ENCODE results near the gene GLS. TPM values are rescaled to one million over a fixed set of nuclear protein-coding genes. Genes with fewer than 3 reads are reported as not detected.

GLS gene
- total and polyA plus RNA-seq, 2 of the 13 experiments (the other 11 are each of a cell fraction or from before 2014, with no cell fraction given) = 78.6 to 183 TPM

GRCh38 chr2:190838492-190838910 is 42.1 kb upstream of the GLS start:
- intact Hi-C loops (cut with micrococcal nuclease; ENCODE audit: unreplicated experiment) (no loop called here), in situ Hi-C loops (cut with HindIII; ENCODE audit: extremely low pct_ligation_motif_present, low pct_unique_long_range_greater_than_20kb) (no loop called here)
- no peak for ATAC-seq
- Histone ChIP-seq H3K27me3 (ENCODE audit: control insufficient read depth in 1 of 2, insufficient read depth in 2 of 2, low read length in 2 of 2) (no peaks in the 10 kb centered on the region), H3K9ac (ENCODE audit: insufficient read depth, low read depth, low read length) (no peak overlapping the region), H3K36me3 (replicated peaks in 1 of 2; ENCODE audit: control insufficient read depth in 1 of 2, insufficient read depth in 2 of 2, low read length in 2 of 2) (no peaks in the 10 kb centered on the region), H3K4me1 (ENCODE audit: insufficient read depth, low read length) (peaks cover 23% of the 10 kb centered on the region), H4K20me1 (ENCODE audit: insufficient read depth, low read length) (no peaks in the 10 kb centered on the region), H3K4me3 (replicated peaks in 1 of 3; ENCODE audit: insufficient read depth in 1 of 3, low read depth in 2 of 3, low read length in 3 of 3) (no peak overlapping the region), H3K27ac (ENCODE audit: extremely low read length, insufficient read depth, low read length) (no peak overlapping the region), H2AFZ (ENCODE audit: low read length) (no peak overlapping the region), H3K79me2 (ENCODE audit: insufficient read depth, low read length) (no peaks in the 10 kb centered on the region), H3K9me3 (ENCODE audit: low read length) (no peaks in the 10 kb centered on the region), H3K4me2 (ENCODE audit: low read depth, low read length) (no peak overlapping the region)
- ChIA-PET POLR2A (interaction anchor here (1.0 kb wide), 1 partner anchor 25 kb away, joined by 4 read pairs; no protein-coding TSS in a partner anchor), CTCF (ENCODE audit: low intra/inter-chr PET ratio, low total read pairs) (no interaction called here)
- BruUV-seq (replicated peaks) = no TSS peak
- FAIRE-seq = no peak
- no peak for DNase-seq (ENCODE audit: low spot score)
- 44% methylated on average over 2 of the region's 2 CpGs for WGBS (ENCODE audit: low lambda C conversion rate)
- TF ChIP-seq ZNF543 (CRISPR knock-in tag; IDR thresholded peaks at IDR 0.05) = no peak
- TF ChIP-seq, protein P1, sequence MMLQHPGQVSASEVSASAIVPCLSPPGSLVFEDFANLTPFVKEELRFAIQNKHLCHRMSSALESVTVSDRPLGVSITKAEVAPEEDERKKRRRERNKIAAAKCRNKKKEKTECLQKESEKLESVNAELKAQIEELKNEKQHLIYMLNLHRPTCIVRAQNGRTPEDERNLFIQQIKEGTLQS (CRISPR knock-in tag; IDR thresholded peaks at IDR 0.05) = no peak
- TF ChIP-seq ZNF709 (CRISPR knock-in tag; IDR thresholded peaks at IDR 0.05) = no peak
- no peak for TF ChIP-seq TAF1 (CRISPR knock-in tag; IDR thresholded peaks at IDR 0.05)
- no peak for TF ChIP-seq ELF4 (CRISPR knock-in tag; IDR thresholded peaks at IDR 0.05; ENCODE audit: borderline replicate concordance)
- TF ChIP-seq, protein P2, sequence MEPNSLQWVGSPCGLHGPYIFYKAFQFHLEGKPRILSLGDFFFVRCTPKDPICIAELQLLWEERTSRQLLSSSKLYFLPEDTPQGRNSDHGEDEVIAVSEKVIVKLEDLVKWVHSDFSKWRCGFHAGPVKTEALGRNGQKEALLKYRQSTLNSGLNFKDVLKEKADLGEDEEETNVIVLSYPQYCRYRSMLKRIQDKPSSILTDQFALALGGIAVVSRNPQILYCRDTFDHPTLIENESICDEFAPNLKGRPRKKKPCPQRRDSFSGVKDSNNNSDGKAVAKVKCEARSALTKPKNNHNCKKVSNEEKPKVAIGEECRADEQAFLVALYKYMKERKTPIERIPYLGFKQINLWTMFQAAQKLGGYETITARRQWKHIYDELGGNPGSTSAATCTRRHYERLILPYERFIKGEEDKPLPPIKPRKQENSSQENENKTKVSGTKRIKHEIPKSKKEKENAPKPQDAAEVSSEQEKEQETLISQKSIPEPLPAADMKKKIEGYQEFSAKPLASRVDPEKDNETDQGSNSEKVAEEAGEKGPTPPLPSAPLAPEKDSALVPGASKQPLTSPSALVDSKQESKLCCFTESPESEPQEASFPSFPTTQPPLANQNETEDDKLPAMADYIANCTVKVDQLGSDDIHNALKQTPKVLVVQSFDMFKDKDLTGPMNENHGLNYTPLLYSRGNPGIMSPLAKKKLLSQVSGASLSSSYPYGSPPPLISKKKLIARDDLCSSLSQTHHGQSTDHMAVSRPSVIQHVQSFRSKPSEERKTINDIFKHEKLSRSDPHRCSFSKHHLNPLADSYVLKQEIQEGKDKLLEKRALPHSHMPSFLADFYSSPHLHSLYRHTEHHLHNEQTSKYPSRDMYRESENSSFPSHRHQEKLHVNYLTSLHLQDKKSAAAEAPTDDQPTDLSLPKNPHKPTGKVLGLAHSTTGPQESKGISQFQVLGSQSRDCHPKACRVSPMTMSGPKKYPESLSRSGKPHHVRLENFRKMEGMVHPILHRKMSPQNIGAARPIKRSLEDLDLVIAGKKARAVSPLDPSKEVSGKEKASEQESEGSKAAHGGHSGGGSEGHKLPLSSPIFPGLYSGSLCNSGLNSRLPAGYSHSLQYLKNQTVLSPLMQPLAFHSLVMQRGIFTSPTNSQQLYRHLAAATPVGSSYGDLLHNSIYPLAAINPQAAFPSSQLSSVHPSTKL (CRISPR knock-in tag; IDR thresholded peaks at IDR 0.05) = no peak
- TF ChIP-seq CBX2 (IDR thresholded peaks at IDR 0.05; ENCODE audit: low read depth, low read length) = no peak
- TF ChIP-seq CBX2 (CRISPR knock-in tag; IDR thresholded peaks at IDR 0.05; ENCODE audit: low read depth) = no peak
- no peak for TF ChIP-seq ZNF326 (CRISPR knock-in tag; IDR thresholded peaks at IDR 0.05; ENCODE audit: borderline replicate concordance)
- TF ChIP-seq ZFP37 (CRISPR knock-in tag; IDR thresholded peaks at IDR 0.05; ENCODE audit: borderline replicate concordance) = no peak
- no peak for TF ChIP-seq ZMAT3 (CRISPR knock-in tag; conservative IDR thresholded peaks at IDR 0.05)
- TF ChIP-seq ZBTB2 (CRISPR knock-in tag; IDR thresholded peaks at IDR 0.05; ENCODE audit: low read depth) = no peak
- TF ChIP-seq, protein P3, sequence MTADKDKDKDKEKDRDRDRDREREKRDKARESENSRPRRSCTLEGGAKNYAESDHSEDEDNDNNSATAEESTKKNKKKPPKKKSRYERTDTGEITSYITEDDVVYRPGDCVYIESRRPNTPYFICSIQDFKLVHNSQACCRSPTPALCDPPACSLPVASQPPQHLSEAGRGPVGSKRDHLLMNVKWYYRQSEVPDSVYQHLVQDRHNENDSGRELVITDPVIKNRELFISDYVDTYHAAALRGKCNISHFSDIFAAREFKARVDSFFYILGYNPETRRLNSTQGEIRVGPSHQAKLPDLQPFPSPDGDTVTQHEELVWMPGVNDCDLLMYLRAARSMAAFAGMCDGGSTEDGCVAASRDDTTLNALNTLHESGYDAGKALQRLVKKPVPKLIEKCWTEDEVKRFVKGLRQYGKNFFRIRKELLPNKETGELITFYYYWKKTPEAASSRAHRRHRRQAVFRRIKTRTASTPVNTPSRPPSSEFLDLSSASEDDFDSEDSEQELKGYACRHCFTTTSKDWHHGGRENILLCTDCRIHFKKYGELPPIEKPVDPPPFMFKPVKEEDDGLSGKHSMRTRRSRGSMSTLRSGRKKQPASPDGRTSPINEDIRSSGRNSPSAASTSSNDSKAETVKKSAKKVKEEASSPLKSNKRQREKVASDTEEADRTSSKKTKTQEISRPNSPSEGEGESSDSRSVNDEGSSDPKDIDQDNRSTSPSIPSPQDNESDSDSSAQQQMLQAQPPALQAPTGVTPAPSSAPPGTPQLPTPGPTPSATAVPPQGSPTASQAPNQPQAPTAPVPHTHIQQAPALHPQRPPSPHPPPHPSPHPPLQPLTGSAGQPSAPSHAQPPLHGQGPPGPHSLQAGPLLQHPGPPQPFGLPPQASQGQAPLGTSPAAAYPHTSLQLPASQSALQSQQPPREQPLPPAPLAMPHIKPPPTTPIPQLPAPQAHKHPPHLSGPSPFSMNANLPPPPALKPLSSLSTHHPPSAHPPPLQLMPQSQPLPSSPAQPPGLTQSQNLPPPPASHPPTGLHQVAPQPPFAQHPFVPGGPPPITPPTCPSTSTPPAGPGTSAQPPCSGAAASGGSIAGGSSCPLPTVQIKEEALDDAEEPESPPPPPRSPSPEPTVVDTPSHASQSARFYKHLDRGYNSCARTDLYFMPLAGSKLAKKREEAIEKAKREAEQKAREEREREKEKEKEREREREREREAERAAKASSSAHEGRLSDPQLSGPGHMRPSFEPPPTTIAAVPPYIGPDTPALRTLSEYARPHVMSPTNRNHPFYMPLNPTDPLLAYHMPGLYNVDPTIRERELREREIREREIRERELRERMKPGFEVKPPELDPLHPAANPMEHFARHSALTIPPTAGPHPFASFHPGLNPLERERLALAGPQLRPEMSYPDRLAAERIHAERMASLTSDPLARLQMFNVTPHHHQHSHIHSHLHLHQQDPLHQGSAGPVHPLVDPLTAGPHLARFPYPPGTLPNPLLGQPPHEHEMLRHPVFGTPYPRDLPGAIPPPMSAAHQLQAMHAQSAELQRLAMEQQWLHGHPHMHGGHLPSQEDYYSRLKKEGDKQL (CRISPR knock-in tag; IDR thresholded peaks at IDR 0.05; ENCODE audit: low read depth) = no peak
- TF ChIP-seq SALL1 (CRISPR knock-in tag; IDR thresholded peaks at IDR 0.05) = no peak
- TF ChIP-seq MYC (CRISPR knock-in tag; IDR thresholded peaks at IDR 0.05; ENCODE audit: borderline replicate concordance) = no peak

Data from HepG2 (cell line).